GM21515 (cell line): Measurements from ENCODE around the gene ZPLD1.
A peak's percentile ranks its signal among the peaks of the same experiment; 100 is the strongest.

Experiments
- ATAC-seq: cut with Tn5 transposase; IDR thresholded peaks from one replicate; pipeline ENCODE4 v1.9.1; 2021; ENCODE audit not compliant: unreplicated experiment

Gene ZPLD1

GRCh38 chr3:102521246-102521645 lies 86.4 kb downstream of the ZPLD1 start:
- ATAC-seq = no peak

GRCh38 chr3:102525624-102526023 lies 90.8 kb downstream of the ZPLD1 start:
- peak; percentile 74 for ATAC-seq

GRCh38 chr3:102526865-102527264 lies 92.0 kb downstream of the ZPLD1 start:
- ATAC-seq = no peak

- ATAC-seq = no peak
Observed at GRCh38 chr3:102528727-102529126, 93.9 kb downstream of the ZPLD1 start.
